ENCODE measurements around the gene ST13. TPM values are rescaled to one million over a fixed set of nuclear protein-coding genes. Genes with fewer than 3 reads are reported as not detected.

Gene ST13
- total RNA-seq, 1 experiment from 2014 or later = 301 TPM

DNA sequence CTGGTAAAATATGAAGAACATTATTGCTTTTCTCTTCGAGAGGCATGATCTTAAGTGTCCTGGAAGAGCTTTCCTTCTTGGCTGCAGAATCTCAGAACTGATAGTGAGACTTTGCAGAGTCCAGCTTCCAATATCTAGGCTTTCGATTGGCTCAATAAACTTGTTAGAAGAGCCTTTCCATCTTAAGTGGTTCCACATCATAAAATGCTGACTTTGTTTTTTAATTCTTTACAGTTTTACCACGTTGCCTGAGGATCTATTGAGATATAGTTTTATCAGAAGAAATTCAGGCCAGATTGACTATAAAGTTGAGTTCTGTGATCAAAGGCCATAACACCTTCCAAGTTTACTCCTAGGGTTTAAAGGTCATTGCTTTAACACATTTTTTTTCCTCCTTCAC, 21.0 kb upstream of the ST13 start:
- Histone ChIP-seq H3K79me2 (ENCODE audit: insufficient read depth, low read length) (no peaks in the 10 kb centered on the region), H3K4me1 (ENCODE audit: control insufficient read depth in 1 of 2, insufficient read depth in 2 of 2, low read length in 2 of 2) (no peaks in the 10 kb centered on the region), H3K4me2 (ENCODE audit: low read length) (no peak overlapping the region), H3K9ac (ENCODE audit: low read length) (no peak overlapping the region), H3K27ac (ENCODE audit: low read depth, low read length) (no peak overlapping the region), H3K27me3 (ENCODE audit: insufficient read depth, low read length) (no peaks in the 10 kb centered on the region), H3K9me2 (ENCODE audit: insufficient read depth) (no peaks in the 10 kb centered on the region), H3K36me3 (ENCODE audit: control insufficient read depth in 1 of 2, insufficient read depth in 2 of 2, low read length in 2 of 2) (peaks cover 0 to 8% of the 10 kb centered on the region in 2 experiments; a peak in 2 of 4 replicates), H3K4me3 (replicated peaks in 1 of 2; ENCODE audit: low read depth in 1 of 2, low read length in 2 of 2) (no peak overlapping the region), H3K9me3 (ENCODE audit: control insufficient read depth in 1 of 2, insufficient read depth in 1 of 2, low read depth in 1 of 2, low read length in 2 of 2) (no peaks in the 10 kb centered on the region), H4K20me1 (ENCODE audit: insufficient read depth) (no peaks in the 10 kb centered on the region), H2AFZ (ENCODE audit: low read depth, low read length, poor library complexity, severe bottlenecking) (no peak overlapping the region)
- intact Hi-C loops (cut with micrococcal nuclease) = no loop called here
- DNase-seq (ENCODE audit: low read depth, low spot score) = no peak
- ChIA-PET CTCF (no interaction called here), POLR2A (no interaction called here), RAD21 (ENCODE audit: low non-redundant PET in 1 of 2, low total read pairs in 2 of 2, uncharacterized antibody in 2 of 2, unreplicated experiment in 2 of 2) (no interaction called here)
- ATAC-seq = no peak
- TF ChIP-seq POLR2A (IDR thresholded peaks at IDR 0.05; ENCODE audit: borderline replicate concordance, extremely low read depth, insufficient read depth, insufficient read length) = no peak
- no peak for TF ChIP-seq SRF (IDR thresholded peaks at IDR 0.05; ENCODE audit: low read depth)
- no peak for TF ChIP-seq RAD21 (IDR thresholded peaks at IDR 0.05; ENCODE audit: low read depth)
- no peak for TF ChIP-seq EZH2phosphoT487 (IDR thresholded peaks at IDR 0.05; ENCODE audit: borderline replicate concordance)
- TF ChIP-seq, protein P1, sequence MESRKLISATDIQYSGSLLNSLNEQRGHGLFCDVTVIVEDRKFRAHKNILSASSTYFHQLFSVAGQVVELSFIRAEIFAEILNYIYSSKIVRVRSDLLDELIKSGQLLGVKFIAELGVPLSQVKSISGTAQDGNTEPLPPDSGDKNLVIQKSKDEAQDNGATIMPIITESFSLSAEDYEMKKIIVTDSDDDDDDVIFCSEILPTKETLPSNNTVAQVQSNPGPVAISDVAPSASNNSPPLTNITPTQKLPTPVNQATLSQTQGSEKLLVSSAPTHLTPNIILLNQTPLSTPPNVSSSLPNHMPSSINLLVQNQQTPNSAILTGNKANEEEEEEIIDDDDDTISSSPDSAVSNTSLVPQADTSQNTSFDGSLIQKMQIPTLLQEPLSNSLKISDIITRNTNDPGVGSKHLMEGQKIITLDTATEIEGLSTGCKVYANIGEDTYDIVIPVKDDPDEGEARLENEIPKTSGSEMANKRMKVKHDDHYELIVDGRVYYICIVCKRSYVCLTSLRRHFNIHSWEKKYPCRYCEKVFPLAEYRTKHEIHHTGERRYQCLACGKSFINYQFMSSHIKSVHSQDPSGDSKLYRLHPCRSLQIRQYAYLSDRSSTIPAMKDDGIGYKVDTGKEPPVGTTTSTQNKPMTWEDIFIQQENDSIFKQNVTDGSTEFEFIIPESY (IDR thresholded peaks at IDR 0.05; ENCODE audit: extremely low read depth, insufficient replicate concordance, low read length) = no peak
- TF ChIP-seq CEBPB (IDR thresholded peaks at IDR 0.05; ENCODE audit: low read depth) = no peak
- no peak for TF ChIP-seq ELF1 (IDR thresholded peaks at IDR 0.05; ENCODE audit: borderline replicate concordance, low read depth)
- TF ChIP-seq ZNF274 (IDR thresholded peaks at IDR 0.05; ENCODE audit: low read depth, low read length) = no peak
- TF ChIP-seq ZFX (IDR thresholded peaks at IDR 0.05) = no peak
- TF ChIP-seq POLR2AphosphoS5 (IDR thresholded peaks at IDR 0.05; ENCODE audit: low read depth, low read length) = no peak
- no peak for TF ChIP-seq CBX3 (IDR thresholded peaks at IDR 0.05; ENCODE audit: low read depth)
- no peak for TF ChIP-seq TCF7L2 (IDR thresholded peaks at IDR 0.05; ENCODE audit: borderline replicate concordance, extremely low read depth, insufficient read depth, insufficient read length)
- BruUV-seq (replicated peaks) = no TSS peak

Measured in HCT116 (cell line).